Measurements from ENCODE around the gene CEP170B.

CEP170B gene

DNA sequence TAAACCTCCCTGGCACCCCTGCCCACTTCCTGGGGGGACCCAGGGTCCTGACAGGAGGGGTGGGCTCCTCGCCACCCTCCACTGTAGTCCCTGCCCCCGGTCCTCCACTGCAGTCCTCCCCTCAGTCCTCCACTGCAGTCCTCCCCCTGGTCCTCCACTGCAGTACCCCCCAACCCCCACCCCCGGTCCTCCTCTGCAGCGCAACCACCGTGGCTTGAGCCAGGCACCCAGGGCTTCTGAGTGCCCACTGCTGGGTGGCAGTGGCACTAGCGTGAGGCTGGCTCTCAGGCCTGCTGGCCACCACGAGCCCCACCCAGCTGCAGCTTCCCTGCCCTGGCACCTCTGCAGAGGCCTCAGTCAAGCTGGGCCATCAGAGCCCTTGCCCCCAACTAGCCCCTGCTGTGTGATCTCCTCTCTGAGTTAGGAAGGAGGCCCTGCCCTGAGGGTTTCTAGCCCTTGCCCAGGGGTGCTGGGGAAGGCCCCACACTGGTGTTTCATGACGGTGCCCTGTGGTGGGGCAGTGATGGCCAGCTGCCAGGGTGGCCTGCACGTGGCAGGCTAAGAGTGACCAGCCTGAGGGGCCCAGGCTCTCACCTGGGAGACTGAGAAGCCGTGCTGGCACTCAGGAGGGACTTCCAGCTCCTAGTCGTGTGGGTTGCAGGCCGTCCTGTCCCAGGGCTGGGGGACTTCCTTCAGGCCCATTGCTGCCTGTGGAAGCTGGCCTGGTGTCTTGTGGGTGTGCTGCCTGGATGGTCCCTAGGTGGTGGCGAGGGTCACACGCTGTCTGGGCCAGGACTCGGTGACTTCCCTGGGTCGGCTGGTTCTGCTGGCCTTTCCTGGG lies 9.7 kb downstream of the CEP170B start:
- no peaks in the 10 kb centered on the region for H3K9me3 ChIP-seq (ENCODE audit: control insufficient read depth, low read length)
- no peaks in the 10 kb centered on the region for H3K27me3 ChIP-seq (ENCODE audit: control insufficient read depth, insufficient read depth, low read length, poor library complexity, severe bottlenecking)
- H3K4me3 ChIP-seq (ENCODE audit: insufficient read depth, low read depth, low read length), result no peak overlapping the region
- H3K27ac ChIP-seq (ENCODE audit: insufficient read depth, low read depth, low read length, poor library complexity, severe bottlenecking), result no peak overlapping the region
- peaks cover 13% of the 10 kb centered on the region for H3K4me1 ChIP-seq (ENCODE audit: control insufficient read depth, insufficient read depth, low read length)
- no peaks in the 10 kb centered on the region for H3K36me3 ChIP-seq (ENCODE audit: control insufficient read depth, insufficient read depth, low read length)
- WGBS, 2 experiments, result 91 to 92% methylated on average over 16 of the region's 16 CpGs

DNA sequence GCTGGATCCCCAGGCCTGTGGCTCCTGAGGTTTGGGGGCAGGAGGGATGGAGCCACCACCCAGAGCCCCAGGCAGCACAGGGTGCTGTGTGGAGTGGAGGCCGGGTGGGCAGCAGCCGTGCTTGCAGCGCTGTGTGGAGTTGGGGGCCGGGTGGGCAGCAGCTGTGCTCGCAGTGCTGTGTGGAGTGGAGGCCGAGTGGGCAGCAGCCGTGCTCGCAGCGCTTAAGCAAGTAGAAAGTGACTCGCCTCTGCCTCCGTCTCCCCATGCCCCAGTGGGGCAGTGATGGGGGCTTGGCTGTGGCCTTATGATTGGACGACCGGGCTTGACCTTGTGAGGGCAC lies 10.3 kb downstream of the CEP170B start:
- WGBS, 2 experiments, result 94 to 95% methylated on average over 13 of the region's 13 CpGs
- no peaks in the 10 kb centered on the region for H3K36me3 ChIP-seq (ENCODE audit: control insufficient read depth, insufficient read depth, low read length)
- H3K4me3 ChIP-seq (ENCODE audit: insufficient read depth, low read depth, low read length), result no peak overlapping the region
- H3K4me1 ChIP-seq (ENCODE audit: control insufficient read depth, insufficient read depth, low read length), result peaks cover 13% of the 10 kb centered on the region
- no peaks in the 10 kb centered on the region for H3K9me3 ChIP-seq (ENCODE audit: control insufficient read depth, low read length)
- H3K27ac ChIP-seq (ENCODE audit: insufficient read depth, low read depth, low read length, poor library complexity, severe bottlenecking), result no peak overlapping the region
- H3K27me3 ChIP-seq (ENCODE audit: control insufficient read depth, insufficient read depth, low read length, poor library complexity, severe bottlenecking), result no peaks in the 10 kb centered on the region

DNA sequence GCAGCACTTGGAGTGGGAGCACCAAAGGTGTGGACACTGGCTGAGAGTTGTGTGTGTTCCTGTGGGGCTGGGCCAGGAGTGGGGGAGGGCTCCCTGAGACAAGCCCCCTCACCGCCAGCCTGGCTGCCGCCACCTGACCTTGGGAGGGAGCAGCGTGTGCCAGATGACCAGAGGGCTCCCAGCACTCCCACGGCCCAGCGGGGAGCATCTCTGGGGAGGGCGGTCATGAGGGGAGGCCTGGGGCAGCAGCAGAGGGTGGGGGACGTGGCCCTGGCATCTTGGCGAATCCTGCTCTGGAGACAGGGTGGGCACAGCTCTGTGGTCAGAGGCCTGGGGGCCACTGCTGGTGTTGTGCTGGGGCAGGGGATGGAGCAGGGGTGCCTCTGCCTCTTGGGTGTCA lies 10.7 kb downstream of the CEP170B start:
- Histone ChIP-seq H3K36me3 (ENCODE audit: control insufficient read depth, insufficient read depth, low read length) (no peaks in the 10 kb centered on the region), H3K27ac (ENCODE audit: insufficient read depth, low read depth, low read length, poor library complexity, severe bottlenecking) (no peak overlapping the region), H3K9me3 (ENCODE audit: control insufficient read depth, low read length) (no peaks in the 10 kb centered on the region), H3K27me3 (ENCODE audit: control insufficient read depth, insufficient read depth, low read length, poor library complexity, severe bottlenecking) (no peaks in the 10 kb centered on the region), H3K4me3 (ENCODE audit: insufficient read depth, low read depth, low read length) (no peak overlapping the region), H3K4me1 (ENCODE audit: control insufficient read depth, insufficient read depth, low read length) (peaks cover 13% of the 10 kb centered on the region)
- WGBS, 2 experiments, result 93 to 96% methylated on average over 8 of the region's 8 CpGs

DNA sequence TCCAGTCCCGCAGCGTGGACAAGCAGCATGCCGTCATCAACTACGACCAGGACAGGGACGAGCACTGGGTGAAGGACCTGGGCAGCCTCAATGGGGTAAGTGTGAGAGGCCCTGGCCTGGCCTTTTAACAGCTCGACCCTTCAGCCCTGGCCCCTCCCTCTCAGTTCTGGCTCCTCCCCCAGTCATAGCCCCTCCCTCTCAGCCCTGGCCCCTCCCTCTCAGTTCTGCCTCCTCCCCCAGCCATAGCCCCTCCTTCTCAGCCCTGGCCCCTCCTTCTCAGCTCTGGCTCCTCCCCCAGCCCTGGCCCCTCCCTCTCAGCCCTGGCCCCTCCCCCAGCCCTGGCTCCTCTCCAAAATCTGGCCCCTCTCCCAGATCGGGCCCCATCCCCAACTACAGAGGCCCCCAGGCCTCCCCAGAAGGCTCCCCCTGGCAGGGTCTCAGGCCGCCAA lies 11.2 kb downstream of the CEP170B start:
- Histone ChIP-seq H3K27me3 (ENCODE audit: control insufficient read depth, insufficient read depth, low read length, poor library complexity, severe bottlenecking) (no peaks in the 10 kb centered on the region), H3K4me3 (ENCODE audit: insufficient read depth, low read depth, low read length) (no peak overlapping the region), H3K27ac (ENCODE audit: insufficient read depth, low read depth, low read length, poor library complexity, severe bottlenecking) (no peak overlapping the region), H3K9me3 (ENCODE audit: control insufficient read depth, low read length) (no peaks in the 10 kb centered on the region), H3K36me3 (ENCODE audit: control insufficient read depth, insufficient read depth, low read length) (no peaks in the 10 kb centered on the region), H3K4me1 (ENCODE audit: control insufficient read depth, insufficient read depth, low read length) (peaks cover 13% of the 10 kb centered on the region)
- WGBS, 2 experiments, result 86 to 88% methylated on average over 8 of the region's 8 CpGs

DNA sequence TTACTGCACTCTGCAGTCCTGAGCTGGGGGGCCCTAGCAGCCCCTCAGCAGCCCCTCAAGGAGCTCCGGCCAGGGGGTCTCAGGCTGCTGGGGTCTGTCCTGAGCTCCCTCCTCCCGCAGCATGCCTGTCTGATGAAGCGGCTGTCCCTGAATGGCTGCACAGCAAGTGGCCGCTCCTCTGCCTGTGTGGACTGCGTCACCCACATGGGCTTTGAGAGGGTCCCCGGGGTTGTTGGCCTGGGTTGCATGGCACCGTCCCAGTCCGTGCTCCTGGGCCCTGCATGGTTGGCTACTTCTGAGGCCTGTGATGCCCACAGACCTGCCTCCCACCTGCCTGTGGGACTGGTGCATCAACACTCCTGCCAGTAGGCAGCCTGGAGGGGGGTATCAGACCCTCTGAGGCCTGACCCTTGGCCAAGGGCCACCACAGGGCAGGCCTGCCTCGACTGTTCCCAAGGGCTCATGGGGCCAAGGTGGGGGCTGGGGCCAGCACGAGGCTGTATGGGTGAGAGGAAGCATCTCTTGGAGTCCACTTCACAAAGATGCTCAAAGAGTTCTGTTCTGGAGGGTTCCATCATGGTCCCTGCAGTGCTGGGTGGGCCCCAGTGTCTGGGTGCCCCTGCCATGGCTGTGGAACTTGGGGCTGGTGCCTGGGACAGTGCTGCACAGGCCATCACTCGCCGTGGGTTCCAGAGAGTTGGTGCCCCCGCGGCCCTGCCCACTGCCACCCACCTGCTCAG lies 12.2 kb downstream of the CEP170B start:
- H3K27me3 ChIP-seq (ENCODE audit: control insufficient read depth, insufficient read depth, low read length, poor library complexity, severe bottlenecking), result no peaks in the 10 kb centered on the region
- no peaks in the 10 kb centered on the region for H3K9me3 ChIP-seq (ENCODE audit: control insufficient read depth, low read length)
- no peaks in the 10 kb centered on the region for H3K36me3 ChIP-seq (ENCODE audit: control insufficient read depth, insufficient read depth, low read length)
- 84 to 87% methylated on average over 14 of the region's 14 CpGs for WGBS, 2 experiments
- H3K4me1 ChIP-seq (ENCODE audit: control insufficient read depth, insufficient read depth, low read length), result peaks cover 13% of the 10 kb centered on the region
- H3K27ac ChIP-seq (ENCODE audit: insufficient read depth, low read depth, low read length, poor library complexity, severe bottlenecking), result no peak overlapping the region
- no peak overlapping the region for H3K4me3 ChIP-seq (ENCODE audit: insufficient read depth, low read depth, low read length)

DNA sequence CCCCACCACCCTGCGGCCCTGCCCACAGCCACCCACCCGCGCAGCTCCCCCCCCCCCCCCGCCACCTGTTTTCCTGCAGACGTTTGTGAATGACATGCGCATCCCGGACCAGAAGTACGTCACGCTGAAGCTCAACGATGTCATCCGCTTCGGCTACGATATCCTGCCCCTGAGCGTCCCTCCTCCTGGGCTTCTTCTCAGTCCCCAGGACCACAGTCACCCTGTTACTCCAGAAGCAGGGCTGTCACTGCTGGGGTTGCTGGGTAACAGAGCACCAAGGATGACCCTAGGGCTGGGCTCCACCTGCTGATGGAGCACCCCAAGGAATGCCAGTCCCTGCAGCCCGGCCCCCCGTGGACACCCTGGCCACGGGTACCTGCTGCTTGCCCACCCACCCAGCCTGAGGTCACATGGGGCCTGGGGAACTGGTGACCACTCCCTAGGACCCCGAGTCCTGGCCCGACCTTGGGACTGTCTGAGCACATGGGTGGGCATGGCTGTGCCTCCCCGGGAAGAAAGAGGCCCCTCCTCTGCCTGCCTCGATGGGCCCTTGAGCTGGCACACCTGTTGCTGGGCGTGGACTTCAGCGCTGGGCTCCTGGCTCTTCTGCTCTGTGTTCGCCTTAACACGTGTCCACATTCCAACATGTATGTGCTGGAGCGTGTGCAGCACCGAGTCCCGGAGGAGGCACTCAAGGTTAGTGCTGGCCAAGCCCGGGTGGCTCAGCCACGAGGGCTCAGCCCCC lies 12.9 kb downstream of the CEP170B start:
- H3K27ac ChIP-seq (ENCODE audit: insufficient read depth, low read depth, low read length, poor library complexity, severe bottlenecking), result no peak overlapping the region
- H3K9me3 ChIP-seq (ENCODE audit: control insufficient read depth, low read length), result no peaks in the 10 kb centered on the region
- WGBS, 2 experiments, result 85% methylated on average over 29 to 30 of the region's 30 CpGs
- no peaks in the 10 kb centered on the region for H3K27me3 ChIP-seq (ENCODE audit: control insufficient read depth, insufficient read depth, low read length, poor library complexity, severe bottlenecking)
- H3K4me1 ChIP-seq (ENCODE audit: control insufficient read depth, insufficient read depth, low read length), result peaks cover 19% of the 10 kb centered on the region
- no peaks in the 10 kb centered on the region for H3K36me3 ChIP-seq (ENCODE audit: control insufficient read depth, insufficient read depth, low read length)
- no peak overlapping the region for H3K4me3 ChIP-seq (ENCODE audit: insufficient read depth, low read depth, low read length)

DNA sequence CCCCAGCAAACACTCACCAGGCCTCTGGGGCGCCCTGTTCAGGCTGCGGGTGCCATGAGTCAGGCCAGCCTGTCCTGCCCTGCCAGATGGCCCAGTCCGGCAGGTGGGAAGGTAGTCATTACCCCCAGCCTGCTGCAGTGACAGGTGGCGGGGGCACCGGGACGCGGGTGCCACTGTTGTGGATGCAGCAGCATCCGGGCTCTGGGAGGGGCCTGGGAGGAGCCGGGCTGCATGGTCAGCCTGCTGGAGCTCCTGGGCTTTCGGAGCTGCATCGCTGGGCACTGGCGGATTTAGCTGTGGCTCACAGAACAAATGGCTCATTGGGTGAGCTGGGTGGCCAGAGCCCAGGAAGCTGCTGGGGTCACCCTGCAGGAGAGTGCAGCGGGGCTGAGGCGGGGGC lies 13.5 kb downstream of the CEP170B start:
- no peak overlapping the region for H3K4me3 ChIP-seq (ENCODE audit: insufficient read depth, low read depth, low read length)
- H3K27ac ChIP-seq (ENCODE audit: insufficient read depth, low read depth, low read length, poor library complexity, severe bottlenecking), result no peak overlapping the region
- H3K36me3 ChIP-seq (ENCODE audit: control insufficient read depth, insufficient read depth, low read length), result no peaks in the 10 kb centered on the region
- H3K9me3 ChIP-seq (ENCODE audit: control insufficient read depth, low read length), result no peaks in the 10 kb centered on the region
- H3K27me3 ChIP-seq (ENCODE audit: control insufficient read depth, insufficient read depth, low read length, poor library complexity, severe bottlenecking), result no peaks in the 10 kb centered on the region
- peaks cover 14% of the 10 kb centered on the region for H3K4me1 ChIP-seq (ENCODE audit: control insufficient read depth, insufficient read depth, low read length)
- 93 to 95% methylated on average over 14 of the region's 14 CpGs for WGBS, 2 experiments

DNA sequence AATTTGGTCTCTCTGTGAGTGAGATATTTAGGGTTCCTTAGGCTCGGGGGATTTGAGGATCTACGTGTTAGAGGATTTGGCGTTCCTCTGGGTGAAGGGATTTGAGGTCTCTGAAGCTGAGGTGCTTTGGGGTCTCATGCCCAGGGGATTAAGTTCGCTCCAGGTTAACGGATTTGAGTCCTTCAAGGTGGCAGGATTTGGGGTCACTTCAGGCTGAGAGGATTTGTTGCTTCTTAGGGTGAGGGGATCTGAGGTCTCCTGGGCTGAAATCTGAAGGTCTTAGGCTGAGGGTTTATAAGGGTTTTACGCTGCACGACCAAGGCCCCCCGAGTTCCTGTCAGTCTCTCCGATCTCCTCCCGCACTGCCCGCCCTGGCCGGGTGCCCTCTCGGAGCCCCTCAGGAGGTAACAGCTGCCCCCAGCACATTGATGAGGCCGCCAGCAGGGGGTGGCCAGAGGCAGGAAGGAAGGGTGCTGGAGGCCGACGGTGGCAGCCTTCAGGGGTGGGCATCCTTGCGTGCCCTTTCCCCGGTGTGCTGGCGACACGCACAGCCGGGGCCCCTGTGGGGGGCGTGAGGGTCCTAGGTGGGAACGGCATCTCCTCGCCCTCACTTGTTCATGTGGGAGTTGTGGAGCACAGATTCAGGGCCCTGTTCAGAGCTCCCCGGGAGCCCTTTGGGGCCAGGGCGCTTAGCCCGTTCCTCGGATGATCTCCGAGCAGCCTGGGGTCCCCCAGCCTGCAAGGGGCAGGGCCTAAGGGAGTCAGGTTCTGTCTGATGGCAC lies 14.3 kb downstream of the CEP170B start:
- Histone ChIP-seq H3K4me1 (ENCODE audit: control insufficient read depth, insufficient read depth, low read length) (peaks cover 10% of the 10 kb centered on the region), H3K36me3 (ENCODE audit: control insufficient read depth, insufficient read depth, low read length) (no peaks in the 10 kb centered on the region), H3K27me3 (ENCODE audit: control insufficient read depth, insufficient read depth, low read length, poor library complexity, severe bottlenecking) (no peaks in the 10 kb centered on the region), H3K27ac (ENCODE audit: insufficient read depth, low read depth, low read length, poor library complexity, severe bottlenecking) (no peak overlapping the region), H3K4me3 (ENCODE audit: insufficient read depth, low read depth, low read length) (no peak overlapping the region), H3K9me3 (ENCODE audit: control insufficient read depth, low read length) (no peaks in the 10 kb centered on the region)
- 92 to 93% methylated on average over 29 of the region's 29 CpGs for WGBS, 2 experiments

DNA sequence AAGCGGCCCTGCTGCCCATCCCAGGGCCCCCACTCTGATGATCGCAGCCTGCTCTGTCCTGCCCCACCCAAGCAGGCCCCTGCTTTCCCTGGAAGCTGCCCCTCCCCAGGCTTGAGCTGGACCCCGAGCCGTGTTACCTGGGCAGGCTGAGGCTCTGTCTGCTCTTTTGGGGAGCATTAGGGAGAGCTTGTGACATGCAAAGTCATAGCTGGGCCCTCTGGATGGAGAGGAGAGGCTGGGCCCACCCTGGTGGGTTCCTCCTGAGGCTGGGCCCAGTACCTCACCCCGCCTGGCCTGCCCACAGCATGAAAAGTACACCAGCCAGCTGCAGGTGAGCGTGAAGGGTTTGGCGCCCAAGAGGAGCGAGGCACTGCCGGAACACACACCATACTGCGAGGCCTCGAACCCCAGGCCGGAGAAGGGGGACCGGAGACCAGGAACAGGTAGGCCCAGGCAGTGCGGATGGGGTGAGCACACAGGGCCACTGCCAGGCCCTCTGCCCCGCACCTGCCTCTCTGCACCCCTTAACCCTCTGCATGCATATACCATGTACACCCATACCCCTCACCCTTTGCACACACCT lies 15.0 kb downstream of the CEP170B start:
- H3K4me3 ChIP-seq (ENCODE audit: insufficient read depth, low read depth, low read length), result no peak overlapping the region
- H3K27ac ChIP-seq (ENCODE audit: insufficient read depth, low read depth, low read length, poor library complexity, severe bottlenecking), result no peak overlapping the region
- 94 to 95% methylated on average over 15 of the region's 15 CpGs for WGBS, 2 experiments
- H3K36me3 ChIP-seq (ENCODE audit: control insufficient read depth, insufficient read depth, low read length), result no peaks in the 10 kb centered on the region
- peaks cover 10% of the 10 kb centered on the region for H3K4me1 ChIP-seq (ENCODE audit: control insufficient read depth, insufficient read depth, low read length)
- no peaks in the 10 kb centered on the region for H3K9me3 ChIP-seq (ENCODE audit: control insufficient read depth, low read length)
- H3K27me3 ChIP-seq (ENCODE audit: control insufficient read depth, insufficient read depth, low read length, poor library complexity, severe bottlenecking), result no peaks in the 10 kb centered on the region

All from ectodermal cell (in vitro differentiated cells).